MM.1S (cell line): Measurements from ENCODE around the gene PMVK.

Source experiments
- CTCF ChIP-seq: fragments of 300-600 bp; sonication (generic); IDR thresholded peaks from 2 replicates; pipeline ENCODE4 v1.5.1; 2016; ENCODE audit warnings: antibody characterized with exemption, low read length, mixed read lengths
- EZH2 ChIP-seq: fragments of 300-600 bp; sonication (generic); optimal IDR thresholded peaks from 2 replicates; pipeline ENCODE3; 2017; ENCODE audit warnings: low read depth, mild to moderate bottlenecking, antibody characterized with exemption, low read length, mixed read lengths
- EZH2phosphoT487 ChIP-seq: fragments of 300-600 bp; sonication (generic); IDR thresholded peaks from 2 replicates; pipeline ENCODE4 v1.6.1; 2018; ENCODE audit warnings: antibody characterized with exemption, low read length

DNA sequence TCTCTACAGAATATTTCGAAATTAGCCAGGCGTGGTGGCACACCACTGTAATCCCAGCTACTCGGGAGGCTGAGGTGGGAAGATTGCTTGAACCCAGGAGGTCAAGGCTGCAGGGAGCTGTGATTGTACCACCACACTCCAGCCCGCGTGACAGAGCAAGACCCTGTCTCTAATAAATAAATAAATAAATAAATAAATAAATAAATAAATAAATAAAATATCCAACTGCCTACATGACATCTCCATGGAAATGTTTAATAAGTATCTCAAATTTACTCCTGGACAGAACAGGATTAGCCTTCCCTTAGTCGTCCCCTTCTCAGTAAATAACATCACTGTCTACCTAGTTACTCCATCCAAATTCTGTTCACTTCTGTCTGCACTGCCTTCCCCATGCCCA lies 37.5 kb downstream of the PMVK start:
- TF ChIP-seq CTCF (no peak), EZH2phosphoT487 (no peak), EZH2 (no peak)
